ENCODE measurements around the gene AUTS2. TPM values are rescaled to one million over a fixed set of nuclear protein-coding genes. Genes with fewer than 3 reads are reported as not detected.

Gene AUTS2
- total RNA-seq, 4 donors from 2014 or later = 29.8 to 114 (median 59.4) TPM

DNA sequence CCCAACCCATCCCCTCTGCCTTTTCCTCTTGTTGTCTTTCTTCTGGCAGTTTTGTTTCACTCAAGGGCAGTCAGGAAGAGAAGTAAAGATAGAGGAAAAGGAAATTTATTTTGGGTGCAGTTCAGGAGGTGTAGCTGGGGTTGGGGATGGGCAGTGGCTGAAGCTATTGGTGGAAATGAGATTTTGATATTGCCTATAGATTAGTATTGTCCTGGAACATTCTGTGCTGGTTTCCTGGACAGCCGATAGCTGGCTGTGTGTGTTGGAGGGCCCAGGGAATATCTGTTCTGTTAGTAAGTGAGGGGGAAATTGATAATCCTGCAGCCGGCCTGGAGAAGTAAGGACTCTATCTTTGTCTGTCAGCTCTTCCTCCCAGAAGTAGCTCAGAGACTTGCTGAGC lies 107.8 kb downstream of the AUTS2 start:
- 78% methylated on average over 2 of the region's 2 CpGs; no CpG with 5 or more reads in 1 of the 2 donors for WGBS, 2 donors (ENCODE audit: low coverage in 1 of 2)
- H3K4me3 ChIP-seq = no peak overlapping the region
- intact Hi-C loops (cut with DNase I; ENCODE audit: low total_unique reads) (no loop called here), in situ Hi-C loops (cut with MboI; ENCODE audit: low pct_ligation_motif_present in 1 of 4, low pct_unique_long_range_greater_than_20kb in 1 of 4, low sequenced_read_pairs in 3 of 4) (no loop called here)
- H3K36me3 ChIP-seq = no peaks in the 10 kb centered on the region
- H3K27ac ChIP-seq = no peak overlapping the region
- H3K27me3 ChIP-seq = no peaks in the 10 kb centered on the region
- TF ChIP-seq EP300 (IDR thresholded peaks at IDR 0.05; ENCODE audit: low read depth) = no peak
- TF ChIP-seq, protein P1, sequence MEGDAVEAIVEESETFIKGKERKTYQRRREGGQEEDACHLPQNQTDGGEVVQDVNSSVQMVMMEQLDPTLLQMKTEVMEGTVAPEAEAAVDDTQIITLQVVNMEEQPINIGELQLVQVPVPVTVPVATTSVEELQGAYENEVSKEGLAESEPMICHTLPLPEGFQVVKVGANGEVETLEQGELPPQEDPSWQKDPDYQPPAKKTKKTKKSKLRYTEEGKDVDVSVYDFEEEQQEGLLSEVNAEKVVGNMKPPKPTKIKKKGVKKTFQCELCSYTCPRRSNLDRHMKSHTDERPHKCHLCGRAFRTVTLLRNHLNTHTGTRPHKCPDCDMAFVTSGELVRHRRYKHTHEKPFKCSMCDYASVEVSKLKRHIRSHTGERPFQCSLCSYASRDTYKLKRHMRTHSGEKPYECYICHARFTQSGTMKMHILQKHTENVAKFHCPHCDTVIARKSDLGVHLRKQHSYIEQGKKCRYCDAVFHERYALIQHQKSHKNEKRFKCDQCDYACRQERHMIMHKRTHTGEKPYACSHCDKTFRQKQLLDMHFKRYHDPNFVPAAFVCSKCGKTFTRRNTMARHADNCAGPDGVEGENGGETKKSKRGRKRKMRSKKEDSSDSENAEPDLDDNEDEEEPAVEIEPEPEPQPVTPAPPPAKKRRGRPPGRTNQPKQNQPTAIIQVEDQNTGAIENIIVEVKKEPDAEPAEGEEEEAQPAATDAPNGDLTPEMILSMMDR (IDR thresholded peaks at IDR 0.05) = no peak
- no peak for TF ChIP-seq POLR2A (IDR thresholded peaks at IDR 0.05)
- no peak for TF ChIP-seq POLR2AphosphoS5 (IDR thresholded peaks at IDR 0.05)
- H3K9me3 ChIP-seq = no peaks in the 10 kb centered on the region
- peaks cover 0 to 13% (median 0%) of the 10 kb centered on the region in 4 donors for H3K4me1 ChIP-seq
- DNase-seq = no peak

DNA sequence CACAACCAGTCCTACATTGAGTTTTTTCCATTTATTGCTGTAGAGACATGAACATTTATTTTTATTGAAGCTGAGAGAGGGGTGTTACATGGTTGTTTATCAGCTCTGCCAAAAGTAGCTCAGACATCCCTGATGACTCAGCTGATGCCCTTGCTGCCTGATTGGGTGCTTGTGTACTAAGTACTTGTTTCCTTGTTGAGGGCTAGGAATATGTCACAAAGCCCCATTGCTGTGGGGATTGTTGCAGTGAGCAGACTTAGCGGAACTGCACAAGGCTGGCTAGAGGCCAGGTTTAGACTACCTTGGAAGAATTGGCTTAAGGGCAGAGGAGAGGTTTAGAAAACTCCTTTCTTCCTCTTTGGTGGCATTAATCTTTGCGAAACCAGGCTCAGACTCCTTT lies 110.6 kb downstream of the AUTS2 start:
- peaks cover 0 to 9% (median 0%) of the 10 kb centered on the region in 4 donors for H3K4me1 ChIP-seq
- no peak overlapping the region for H3K4me3 ChIP-seq
- intact Hi-C loops (cut with DNase I; ENCODE audit: low total_unique reads) (no loop called here), in situ Hi-C loops (cut with MboI; ENCODE audit: low pct_ligation_motif_present in 1 of 4, low pct_unique_long_range_greater_than_20kb in 1 of 4, low sequenced_read_pairs in 3 of 4) (no loop called here)
- no peaks in the 10 kb centered on the region for H3K27me3 ChIP-seq
- no peaks in the 10 kb centered on the region for H3K9me3 ChIP-seq
- H3K36me3 ChIP-seq = no peaks in the 10 kb centered on the region
- no peak overlapping the region for H3K27ac ChIP-seq
- DNase-seq = no peak
- 58 to 88% methylated on average over 1 to 2 of the region's 2 CpGs for WGBS, 2 donors (ENCODE audit: low coverage in 1 of 2)
- TF ChIP-seq EP300 (IDR thresholded peaks at IDR 0.05; ENCODE audit: low read depth) = no peak
- no peak for TF ChIP-seq POLR2AphosphoS5 (IDR thresholded peaks at IDR 0.05)
- TF ChIP-seq POLR2A (IDR thresholded peaks at IDR 0.05) = no peak
- TF ChIP-seq, protein P1 (IDR thresholded peaks at IDR 0.05) = no peak

DNA sequence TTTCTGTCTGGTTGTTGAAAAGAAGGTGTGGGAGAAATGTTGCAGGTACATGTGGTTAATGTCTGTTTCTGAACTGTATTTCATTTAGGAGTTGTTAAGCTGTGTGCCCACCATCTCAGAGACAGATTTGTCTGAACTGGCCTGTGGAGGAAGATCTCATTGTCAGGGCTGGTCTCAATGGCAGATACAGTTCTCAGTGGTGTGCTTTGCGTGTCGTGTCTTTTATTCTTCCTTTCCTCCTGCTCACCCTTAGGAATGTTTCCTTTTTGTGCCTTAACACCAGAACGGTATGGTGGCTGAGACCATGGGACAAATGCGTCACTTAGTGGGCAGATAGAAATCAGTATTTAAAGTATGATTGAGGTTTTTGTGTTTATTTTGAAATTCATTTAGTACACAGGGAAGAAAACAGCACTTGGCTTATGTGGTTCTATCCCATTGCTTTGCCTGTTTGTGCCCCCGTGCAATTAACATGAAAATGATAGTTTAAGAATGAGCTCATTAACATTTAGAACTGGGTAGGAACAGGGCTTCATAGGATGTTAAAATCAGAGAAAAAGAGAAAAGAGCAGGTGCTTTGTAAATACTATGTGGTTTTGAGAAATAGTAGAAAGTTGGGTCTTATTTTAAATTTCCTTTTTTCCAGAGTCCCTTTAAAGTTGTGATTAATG lies 112.6 kb downstream of the AUTS2 start:
- TF ChIP-seq POLR2AphosphoS5 (IDR thresholded peaks at IDR 0.05) (no peak), POLR2A (IDR thresholded peaks at IDR 0.05) (no peak), EP300 (IDR thresholded peaks at IDR 0.05; ENCODE audit: low read depth) (no peak)
- TF ChIP-seq, protein P1 (IDR thresholded peaks at IDR 0.05) = no peak
- intact Hi-C loops (cut with DNase I; ENCODE audit: low total_unique reads) = no loop called here
- in situ Hi-C loops (cut with MboI; ENCODE audit: low pct_ligation_motif_present in 1 of 4, low pct_unique_long_range_greater_than_20kb in 1 of 4, low sequenced_read_pairs in 3 of 4) = no loop called here
- 85 to 90% methylated on average over 5 of the region's 5 CpGs for WGBS, 2 donors (ENCODE audit: low coverage in 1 of 2)
- H3K27ac ChIP-seq = no peak overlapping the region
- no peaks in the 10 kb centered on the region for H3K27me3 ChIP-seq
- no peak overlapping the region for H3K4me3 ChIP-seq
- H3K4me1 ChIP-seq = peaks cover 0 to 9% (median 0%) of the 10 kb centered on the region in 4 donors
- no peaks in the 10 kb centered on the region for H3K36me3 ChIP-seq
- no peaks in the 10 kb centered on the region for H3K9me3 ChIP-seq
- DNase-seq = no peak

DNA sequence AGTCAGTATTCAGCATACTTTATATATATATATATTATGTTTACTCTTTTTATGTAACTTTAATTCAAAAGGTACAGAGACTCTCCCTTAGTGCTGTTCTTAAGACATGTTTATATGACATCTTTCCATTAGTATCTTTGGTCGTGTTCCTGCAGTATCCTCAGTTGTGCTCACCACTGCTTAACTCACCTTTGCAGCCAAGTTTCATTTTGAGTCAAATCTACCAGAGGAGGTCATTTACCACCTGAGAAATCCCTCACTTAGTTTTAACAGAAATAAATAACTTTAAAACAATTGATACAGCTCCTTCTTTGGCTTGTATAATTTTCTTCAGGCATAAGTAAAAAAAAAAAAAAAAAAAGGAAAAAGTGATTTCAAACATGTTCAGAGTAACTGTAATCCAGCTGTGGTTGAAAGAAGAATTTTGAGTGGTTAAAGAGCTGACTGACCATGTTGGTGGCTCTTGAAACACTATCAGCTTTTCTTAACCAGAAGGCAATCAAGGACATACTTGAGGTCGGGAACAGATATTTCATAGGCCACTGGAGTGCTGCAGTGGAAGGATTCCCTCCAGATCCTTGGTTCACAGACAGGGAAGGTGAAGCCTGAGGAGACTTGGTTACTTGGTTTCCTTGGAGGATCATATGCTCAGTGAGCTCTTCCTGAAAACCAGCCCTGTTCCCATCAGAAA lies 116.8 kb downstream of the AUTS2 start:
- no peaks in the 10 kb centered on the region for H3K9me3 ChIP-seq
- no peak overlapping the region for H3K4me3 ChIP-seq
- H3K27me3 ChIP-seq = no peaks in the 10 kb centered on the region
- 50 to 54% methylated on average over 1 to 2 of the region's 2 CpGs for WGBS, 2 donors (ENCODE audit: low coverage in 1 of 2)
- TF ChIP-seq, protein P1 (IDR thresholded peaks at IDR 0.05) = no peak
- no peaks in the 10 kb centered on the region for H3K36me3 ChIP-seq
- H3K4me1 ChIP-seq = no peaks in the 10 kb centered on the region
- intact Hi-C loops (cut with DNase I; ENCODE audit: low total_unique reads) (no loop called here), in situ Hi-C loops (cut with MboI; ENCODE audit: low pct_ligation_motif_present in 1 of 4, low pct_unique_long_range_greater_than_20kb in 1 of 4, low sequenced_read_pairs in 3 of 4) (no loop called here)
- no peak for DNase-seq
- H3K27ac ChIP-seq = no peak overlapping the region
